Activated CD8-positive, alpha-beta memory T cell treated with anti-CD3 and anti-CD28 coated beads for 1 hour (primary cell): ENCODE data around the gene VPS8.
"Not testable (repeated sequence)": the region's sequence is repeated elsewhere in the genome, so short reads cannot be mapped to it uniquely, and the experiment has no call there.

Source experiments
- DNase-seq, 2 donors: peaks; one replicate each; pipeline ENCODE4 v3.0.0-alpha.2; 2020; ENCODE audit warnings: low read depth in 1 of 2; ENCODE audit errors: extremely low read depth in 1 of 2

The VPS8 gene

GRCh38 chr3:184981071-184981470 lies 169.1 kb downstream of the VPS8 start:
- no peak for DNase-seq

GRCh38 chr3:184982076-184982475 lies 170.1 kb downstream of the VPS8 start:
- DNase-seq, result no peak

GRCh38 chr3:184985586-184985985 lies 173.6 kb downstream of the VPS8 start:
- DNase-seq, result no peak

- DNase-seq, result no peak
These were observed 174.5 kb downstream of the VPS8 start for GRCh38 chr3:184986366-184986889.

- no peak for DNase-seq
These were observed 181.4 kb downstream of the VPS8 start for GRCh38 chr3:184993394-184993793.

GRCh38 chr3:185003876-185004275 lies 191.9 kb downstream of the VPS8 start:
- DNase-seq, result not testable (repeated sequence)

GRCh38 chr3:185009650-185010049 lies 197.7 kb downstream of the VPS8 start:
- no peak for DNase-seq

- not testable (repeated sequence) for DNase-seq
These were observed 205.6 kb downstream of the VPS8 start for GRCh38 chr3:185017584-185017983.

- not testable (repeated sequence) for DNase-seq
These were observed 206.0 kb downstream of the VPS8 start for GRCh38 chr3:185017996-185018395.

GRCh38 chr3:185021256-185021655 lies 209.3 kb downstream of the VPS8 start:
- DNase-seq, result no peak

GRCh38 chr3:185024406-185024805 lies 212.4 kb downstream of the VPS8 start:
- DNase-seq, result no peak

GRCh38 chr3:185024966-185025365 lies 213.0 kb downstream of the VPS8 start:
- DNase-seq, result no peak

GRCh38 chr3:185028121-185028520 lies 216.2 kb downstream of the VPS8 start:
- DNase-seq, result no peak

- DNase-seq, result no peak
These were observed 217.1 kb downstream of the VPS8 start for GRCh38 chr3:185029086-185029485.

GRCh38 chr3:185030399-185030798 lies 218.4 kb downstream of the VPS8 start:
- DNase-seq, result no peak

GRCh38 chr3:185030951-185031350 lies 219.0 kb downstream of the VPS8 start:
- no peak for DNase-seq

GRCh38 chr3:185037801-185038200 lies 225.8 kb downstream of the VPS8 start:
- DNase-seq, result no peak

GRCh38 chr3:185040425-185040824 lies 228.5 kb downstream of the VPS8 start:
- DNase-seq, result no peak

GRCh38 chr3:185041540-185041939 lies 229.6 kb downstream of the VPS8 start:
- no peak for DNase-seq

GRCh38 chr3:185042312-185043050 lies 230.5 kb downstream of the VPS8 start:
- DNase-seq, result no peak

GRCh38 chr3:185046164-185046515 lies 234.2 kb downstream of the VPS8 start:
- DNase-seq, result no peak

- DNase-seq, result no peak
These were observed 234.6 kb downstream of the VPS8 start for GRCh38 chr3:185046603-185047002.

- no peak for DNase-seq
These were observed 237.7 kb downstream of the VPS8 start for GRCh38 chr3:185049710-185050109.
